Fibroblast of upper back skin (primary cell): ENCODE results near the gene CCL23.

Source experiments
- DNase-seq: peaks from one replicate; pipeline ENCODE4 v3.0.0-alpha.2; 2013

CCL23 gene

GRCh38 chr17:35968520-35969054 is 49.2 kb downstream of the CCL23 start:
- DNase-seq, result no peak

GRCh38 chr17:35965272-35965671 is 52.5 kb downstream of the CCL23 start:
- DNase-seq, result no peak

- DNase-seq, result no peak
These were observed 54.1 kb downstream of the CCL23 start for GRCh38 chr17:35963663-35964062.
